Smooth muscle cell of bladder (primary cell): ENCODE results near the gene MEF2A. TPM values are rescaled to one million over a fixed set of nuclear protein-coding genes. Genes with fewer than 3 reads are reported as not detected.

Experiments used
- total RNA-seq: library from RNA; depleted of rRNA; stranded (reverse); fragments of >200 nt; gene quantifications from 2 replicates; pipeline ENCODE4 v1.2.3, GENCODE V29; 2014

Gene MEF2A
- total RNA-seq = 13.2 and 19.0 TPM in 2 replicates

GRCh38 chr15:99565299-99566156 is at the start of gene MEF2A:
Gene MEF2A, plus strand, starts transcription at chr15:99565984. Its CDS starts 67,136 bp downstream, at chr15:99633120.

GRCh38 chr15:99733268-99734039 is 167.7 kb downstream of the MEF2A start, which contains the start of gene LYSMD4:
Gene LYSMD4, minus strand, starts transcription at chr15:99733437. Its CDS starts 1,438 bp downstream, at chr15:99731999.

Other genes starting within 250 kb of the MEF2A start
- gene LYSMD4, start 167.5 kb downstream of the MEF2A start, total RNA-seq = 6.8 and 7.2 TPM in 2 replicates